NT2/D1 (cell line): ENCODE measurements around the gene NKAIN2.

Source experiments
- YY1 ChIP-seq: IDR thresholded peaks from 2 replicates; pipeline ENCODE4 v1.6.1; 2011; ENCODE audit not compliant: insufficient read length, insufficient read depth
- ZNF274 ChIP-seq: IDR thresholded peaks from 2 replicates; pipeline ENCODE4 v1.6.1; 2011; ENCODE audit warnings: mild to moderate bottlenecking, low read depth, low read length

GRCh38 chr6:123895806-123896205, 92.1 kb downstream of the NKAIN2 start:
- TF ChIP-seq YY1, result no peak
- TF ChIP-seq ZNF274, result no peak
